OCI-LY3 (cell line): ENCODE data around the gene COL27A1.

Source experiments
- H2AFZ ChIP-seq: fragments of 200-600, 300-600 bp; shearing (Covaris generic); 2 replicates; pipeline ENCODE4 v1.6.0; 2014; ENCODE audit warnings: antibody characterized with exemption, low read depth, low read length
- H3K27ac ChIP-seq: fragments of 200-600, 300-600 bp; sonication (generic); 2 replicates; pipeline ENCODE4 v1.5.1; 2014; ENCODE audit warnings: mild to moderate bottlenecking, low read length, moderate library complexity, mixed read lengths
- H3K27me3 ChIP-seq: fragments of 200-600, 300-600 bp; sonication (generic); 2 replicates; pipeline ENCODE4 v1.6.1; 2014; ENCODE audit warnings: low read depth, low read length, mixed read lengths
- H3K36me3 ChIP-seq: fragments of 200-600, 300-600 bp; sonication (generic); replicated peaks from 2 replicates; pipeline ENCODE3; 2014; ENCODE audit warnings: low read depth, low read length, mixed read lengths
- H3K4me1 ChIP-seq: fragments of 300-600, 200-600 bp; sonication (generic); 2 replicates; pipeline ENCODE4 v1.6.1; 2014; ENCODE audit warnings: low read length, mixed read lengths
- H3K4me2 ChIP-seq: fragments of 200-600, 300-600 bp; sonication (generic); 2 replicates; pipeline ENCODE4 v1.6.1; 2014; ENCODE audit warnings: low read length, mixed read lengths
- H3K4me3 ChIP-seq: fragments of 300-600, 200-600 bp; sonication (generic); 2 replicates; pipeline ENCODE4 v1.5.1; 2014; ENCODE audit warnings: antibody characterized with exemption, mild to moderate bottlenecking, low read length, moderate library complexity
- H3K79me2 ChIP-seq: fragments of 300-600, 200-600 bp; shearing (Covaris generic); 2 replicates; pipeline ENCODE4 v1.6.1; 2014; ENCODE audit warnings: mild to moderate bottlenecking, low read length, mixed read lengths
- H3K9ac ChIP-seq: fragments of 300-600, 200-600 bp; shearing (Covaris generic); 2 replicates; pipeline ENCODE4 v1.6.0; 2014; ENCODE audit warnings: mild to moderate bottlenecking, low read length, moderate library complexity
- H3K9me3 ChIP-seq: fragments of 200-600, 300-600 bp; shearing (Covaris generic); 2 replicates; pipeline ENCODE4 v1.6.1; 2014; ENCODE audit warnings: low read length, mixed read lengths; ENCODE audit not compliant: insufficient read depth
- H4K20me1 ChIP-seq: fragments of 200-600, 300-600 bp; sonication (generic); 2 replicates; pipeline ENCODE4 v1.6.1; 2016; ENCODE audit warnings: low read length, mixed read lengths; ENCODE audit not compliant: insufficient read depth
- CTCF ChIP-seq: fragments of 200-600, 300-600 bp; sonication (generic); IDR thresholded peaks from 2 replicates; pipeline ENCODE4 v1.5.1; 2014; ENCODE audit warnings: antibody characterized with exemption, low read length, low read depth
- EZH2phosphoT487 ChIP-seq: fragments of 200-600 bp; shearing (Covaris generic); IDR thresholded peaks from 2 replicates; pipeline ENCODE4 v1.6.1; 2018; ENCODE audit warnings: antibody characterized with exemption, mixed run types, low read depth

The COL27A1 gene

DNA sequence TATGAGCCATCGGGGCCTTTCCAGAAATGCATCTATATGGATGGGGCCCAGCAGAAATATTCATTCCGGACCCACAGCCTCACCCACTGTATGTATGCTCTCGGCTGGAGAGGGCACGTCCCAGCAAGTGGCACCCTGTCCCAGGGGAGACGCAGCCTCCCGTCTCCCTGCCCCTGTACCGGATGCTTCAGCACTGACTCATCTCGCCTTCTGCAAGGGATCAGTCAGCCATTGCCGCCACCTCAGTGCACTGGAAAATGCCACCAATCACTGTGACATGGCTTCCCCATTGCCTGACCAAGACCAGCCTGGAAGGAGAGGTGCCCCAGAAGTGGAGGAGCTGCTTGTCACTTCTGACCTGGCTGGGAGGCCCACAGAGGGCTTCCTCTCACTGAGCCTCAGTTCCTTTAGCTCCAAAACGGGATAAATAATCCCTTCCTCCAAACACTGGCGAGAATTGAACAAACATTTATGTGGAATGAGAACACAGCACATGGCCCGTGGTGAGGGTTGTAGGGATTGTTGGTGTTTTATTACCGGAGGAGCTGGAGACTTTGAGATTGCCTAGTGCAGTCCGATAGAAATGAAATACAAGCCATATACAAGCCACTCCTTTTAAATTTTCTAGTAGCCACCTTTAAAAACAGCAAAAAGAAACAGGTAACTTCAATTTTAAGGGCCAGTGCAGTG is 123.7 kb downstream of the COL27A1 start:
- H3K4me3 ChIP-seq, result no peak overlapping the region
- no peak overlapping the region for H2AFZ ChIP-seq
- H3K79me2 ChIP-seq, result no peaks in the 10 kb centered on the region
- no peak overlapping the region for H3K27ac ChIP-seq
- TF ChIP-seq EZH2phosphoT487, result no peak
- TF ChIP-seq CTCF, result no peak
- no peaks in the 10 kb centered on the region for H3K4me1 ChIP-seq
- H3K27me3 ChIP-seq, result no peaks in the 10 kb centered on the region
- H3K9me3 ChIP-seq, result no peaks in the 10 kb centered on the region
- H3K36me3 ChIP-seq, result no peaks in the 10 kb centered on the region
- no peak overlapping the region for H3K4me2 ChIP-seq
- H3K9ac ChIP-seq, result no peak overlapping the region
- no peaks in the 10 kb centered on the region for H4K20me1 ChIP-seq

- no peak overlapping the region for H3K4me3 ChIP-seq
- no peaks in the 10 kb centered on the region for H4K20me1 ChIP-seq
- H3K36me3 ChIP-seq, result no peaks in the 10 kb centered on the region
- no peak overlapping the region for H2AFZ ChIP-seq
- no peak overlapping the region for H3K27ac ChIP-seq
- no peaks in the 10 kb centered on the region for H3K9me3 ChIP-seq
- H3K27me3 ChIP-seq, result no peaks in the 10 kb centered on the region
- no peaks in the 10 kb centered on the region for H3K4me1 ChIP-seq
- no peak for TF ChIP-seq CTCF
- TF ChIP-seq EZH2phosphoT487, result no peak
- no peak overlapping the region for H3K4me2 ChIP-seq
- no peaks in the 10 kb centered on the region for H3K79me2 ChIP-seq
- H3K9ac ChIP-seq, result no peak overlapping the region
Observed at GRCh38 chr9:114279693-114280092, 124.4 kb downstream of the COL27A1 start.

DNA sequence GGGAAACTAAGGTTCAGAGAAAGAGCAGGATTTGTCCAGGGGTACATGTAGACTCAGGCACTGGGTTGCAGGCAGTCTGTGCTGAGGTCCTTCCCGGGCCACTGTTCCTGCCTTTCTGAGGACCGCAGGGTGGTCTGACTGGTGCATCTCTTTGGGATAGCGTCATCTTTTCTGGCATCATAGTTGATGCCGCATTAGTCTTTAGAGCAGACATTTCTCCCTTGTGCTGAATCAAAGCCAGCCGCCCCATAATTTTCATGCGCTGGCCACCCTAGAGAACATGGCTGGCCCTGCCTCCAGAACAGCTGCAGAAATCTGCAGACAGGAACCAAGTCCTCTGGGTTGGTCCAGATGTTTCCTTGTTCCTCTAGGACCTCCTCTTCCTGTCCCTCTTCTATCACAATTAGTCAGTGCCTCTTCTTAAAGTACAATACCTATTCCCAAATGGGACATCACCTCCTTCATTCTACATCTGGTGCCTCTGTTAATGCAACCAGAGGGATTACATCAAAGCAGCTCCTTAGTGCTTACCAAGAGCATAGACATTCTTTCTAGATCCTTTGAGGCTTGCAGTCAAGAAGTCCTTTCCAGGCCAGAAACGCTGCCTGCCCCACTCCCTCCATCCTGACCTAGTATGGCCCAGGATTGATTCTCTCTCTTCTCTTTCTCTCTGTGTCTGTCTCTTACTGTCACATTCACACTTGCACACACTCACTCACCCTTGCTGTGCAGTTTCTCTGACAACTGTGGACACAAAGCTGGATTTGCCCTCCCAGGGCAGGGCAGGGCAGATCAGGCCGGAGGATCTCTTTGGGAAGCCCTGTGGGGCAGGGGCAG is 125.5 kb downstream of the COL27A1 start:
- Histone ChIP-seq H3K36me3 (no peaks in the 10 kb centered on the region), H3K4me3 (no peak overlapping the region), H3K27ac (no peak overlapping the region), H3K9ac (no peak overlapping the region), H3K79me2 (no peaks in the 10 kb centered on the region), H2AFZ (no peak overlapping the region), H3K9me3 (no peaks in the 10 kb centered on the region), H4K20me1 (no peaks in the 10 kb centered on the region), H3K4me1 (no peaks in the 10 kb centered on the region), H3K27me3 (no peaks in the 10 kb centered on the region), H3K4me2 (no peak overlapping the region)
- no peak for TF ChIP-seq EZH2phosphoT487
- no peak for TF ChIP-seq CTCF

DNA sequence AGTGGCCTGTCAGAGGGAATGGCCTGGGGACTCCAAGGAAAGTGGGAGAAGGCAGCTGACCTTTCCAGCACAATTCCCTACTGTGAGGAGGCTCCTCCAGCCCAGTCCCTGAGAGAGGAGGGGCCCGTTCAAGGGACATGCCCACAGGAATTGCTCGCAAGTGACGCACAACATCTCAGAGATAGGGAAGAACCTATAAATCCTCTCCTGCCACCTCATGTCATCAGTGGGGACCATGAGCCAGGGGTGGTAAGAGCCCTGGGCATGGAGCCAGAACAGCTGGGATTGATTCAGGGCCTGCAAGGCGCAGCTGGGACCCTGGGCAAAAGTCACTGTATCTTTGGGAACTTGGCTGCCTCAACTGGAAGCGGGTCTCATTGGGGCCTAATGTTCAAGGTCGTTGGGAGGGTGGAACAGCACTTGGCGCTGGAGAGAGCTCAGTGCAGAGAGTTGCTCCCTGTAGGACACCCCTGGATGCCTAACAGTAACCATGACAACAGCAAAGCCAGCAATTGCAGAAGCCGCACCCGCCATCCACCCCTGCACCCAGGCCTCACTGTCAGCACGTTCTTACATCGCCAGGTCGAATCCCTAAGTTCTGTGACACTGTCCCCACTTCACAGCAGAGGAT is 126.3 kb downstream of the COL27A1 start:
- Histone ChIP-seq H3K9ac (no peak overlapping the region), H3K27me3 (no peaks in the 10 kb centered on the region), H3K9me3 (no peaks in the 10 kb centered on the region), H2AFZ (no peak overlapping the region), H3K4me1 (no peaks in the 10 kb centered on the region), H3K4me2 (no peak overlapping the region), H3K36me3 (no peaks in the 10 kb centered on the region), H4K20me1 (no peaks in the 10 kb centered on the region), H3K27ac (no peak overlapping the region), H3K79me2 (no peaks in the 10 kb centered on the region), H3K4me3 (no peak overlapping the region)
- no peak for TF ChIP-seq CTCF
- TF ChIP-seq EZH2phosphoT487, result no peak
